OCI-LY7 (cell line): ENCODE data around the gene SSPN.

Source experiments
- CTCF ChIP-seq: fragments of 200-600 bp; sonication (generic); conservative IDR thresholded peaks from 2 replicates; pipeline ENCODE4 v1.5.1; 2014; ENCODE audit warnings: mild to moderate bottlenecking, antibody characterized with exemption, low read length, moderate library complexity, mixed read lengths
- EZH2phosphoT487 ChIP-seq: fragments of 200-600 bp; sonication (generic); IDR thresholded peaks from 2 replicates; pipeline ENCODE4 v1.6.1; 2018; ENCODE audit warnings: low read depth, borderline replicate concordance, mild to moderate bottlenecking, mixed run types, antibody characterized with exemption, low read length, moderate library complexity, mixed read lengths

GRCh38 chr12:26198742-26199141 is 3.4 kb downstream of the SSPN start:
- TF ChIP-seq CTCF (no peak), EZH2phosphoT487 (no peak)
